ENCODE results near the gene NREP. TPM values are rescaled to one million over a fixed set of nuclear protein-coding genes. Genes with fewer than 3 reads are reported as not detected.
"Not testable (repeated sequence)": the region's sequence is repeated elsewhere in the genome, so short reads cannot be mapped to it uniquely, and the experiment has no call there.

The NREP gene
- total RNA-seq, 3 donors from 2014 or later, result 3.9 to 9.8 (median 9.1) TPM

GRCh38 chr5:111722140-111722539, 34.9 kb downstream of the NREP start:
- H3K9me3 ChIP-seq, result no peaks in the 10 kb centered on the region
- H3K4me1 ChIP-seq, result no peaks in the 10 kb centered on the region
- intact Hi-C loops (cut with DNase I; ENCODE audit: low total_unique reads), result no loop called here
- no peaks in the 10 kb centered on the region for H3K36me3 ChIP-seq
- DNase-seq (ENCODE audit: low spot score in 2 of 2), result no peak
- no peaks in the 10 kb centered on the region for H3K27me3 ChIP-seq
- TF ChIP-seq, protein P1, sequence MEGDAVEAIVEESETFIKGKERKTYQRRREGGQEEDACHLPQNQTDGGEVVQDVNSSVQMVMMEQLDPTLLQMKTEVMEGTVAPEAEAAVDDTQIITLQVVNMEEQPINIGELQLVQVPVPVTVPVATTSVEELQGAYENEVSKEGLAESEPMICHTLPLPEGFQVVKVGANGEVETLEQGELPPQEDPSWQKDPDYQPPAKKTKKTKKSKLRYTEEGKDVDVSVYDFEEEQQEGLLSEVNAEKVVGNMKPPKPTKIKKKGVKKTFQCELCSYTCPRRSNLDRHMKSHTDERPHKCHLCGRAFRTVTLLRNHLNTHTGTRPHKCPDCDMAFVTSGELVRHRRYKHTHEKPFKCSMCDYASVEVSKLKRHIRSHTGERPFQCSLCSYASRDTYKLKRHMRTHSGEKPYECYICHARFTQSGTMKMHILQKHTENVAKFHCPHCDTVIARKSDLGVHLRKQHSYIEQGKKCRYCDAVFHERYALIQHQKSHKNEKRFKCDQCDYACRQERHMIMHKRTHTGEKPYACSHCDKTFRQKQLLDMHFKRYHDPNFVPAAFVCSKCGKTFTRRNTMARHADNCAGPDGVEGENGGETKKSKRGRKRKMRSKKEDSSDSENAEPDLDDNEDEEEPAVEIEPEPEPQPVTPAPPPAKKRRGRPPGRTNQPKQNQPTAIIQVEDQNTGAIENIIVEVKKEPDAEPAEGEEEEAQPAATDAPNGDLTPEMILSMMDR (IDR thresholded peaks at IDR 0.05), result no peak
- no peak for TF ChIP-seq POLR2A (IDR thresholded peaks at IDR 0.05)
- no peak for TF ChIP-seq POLR2AphosphoS5 (IDR thresholded peaks at IDR 0.05)
- no peak overlapping the region for H3K27ac ChIP-seq
- H3K4me3 ChIP-seq, result no peak overlapping the region

- no peaks in the 10 kb centered on the region for H3K9me3 ChIP-seq
- no peak overlapping the region for H3K27ac ChIP-seq
- no peaks in the 10 kb centered on the region for H3K27me3 ChIP-seq
- no peak overlapping the region for H3K4me3 ChIP-seq
- intact Hi-C loops (cut with DNase I; ENCODE audit: low total_unique reads), result no loop called here
- TF ChIP-seq, protein P1 (IDR thresholded peaks at IDR 0.05), result no peak
- TF ChIP-seq POLR2AphosphoS5 (IDR thresholded peaks at IDR 0.05) (no peak), POLR2A (IDR thresholded peaks at IDR 0.05) (no peak)
- no peaks in the 10 kb centered on the region for H3K36me3 ChIP-seq
- H3K4me1 ChIP-seq, result no peaks in the 10 kb centered on the region
- DNase-seq (ENCODE audit: low spot score in 2 of 2), result no peak
Observed at GRCh38 chr5:111720333-111720890, 36.6 kb downstream of the NREP start.

GRCh38 chr5:111719773-111720172, 37.2 kb downstream of the NREP start:
- no peak overlapping the region for H3K4me3 ChIP-seq
- no peaks in the 10 kb centered on the region for H3K27me3 ChIP-seq
- H3K4me1 ChIP-seq, result no peaks in the 10 kb centered on the region
- intact Hi-C loops (cut with DNase I; ENCODE audit: low total_unique reads), result no loop called here
- no peak overlapping the region for H3K27ac ChIP-seq
- DNase-seq (ENCODE audit: low spot score in 2 of 2), result no peak
- no peak for TF ChIP-seq POLR2AphosphoS5 (IDR thresholded peaks at IDR 0.05)
- TF ChIP-seq, protein P1 (IDR thresholded peaks at IDR 0.05), result no peak
- no peak for TF ChIP-seq POLR2A (IDR thresholded peaks at IDR 0.05)
- no peaks in the 10 kb centered on the region for H3K9me3 ChIP-seq
- H3K36me3 ChIP-seq, result no peaks in the 10 kb centered on the region

GRCh38 chr5:111716789-111717188, 40.2 kb downstream of the NREP start:
- H3K27ac ChIP-seq; H3K9me3 ChIP-seq; intact Hi-C loops (cut with DNase I; ENCODE audit: low total_unique reads); H3K27me3 ChIP-seq; DNase-seq (ENCODE audit: low spot score in 2 of 2); H3K4me3 ChIP-seq; H3K4me1 ChIP-seq; H3K36me3 ChIP-seq: not testable (repeated sequence)

DNA sequence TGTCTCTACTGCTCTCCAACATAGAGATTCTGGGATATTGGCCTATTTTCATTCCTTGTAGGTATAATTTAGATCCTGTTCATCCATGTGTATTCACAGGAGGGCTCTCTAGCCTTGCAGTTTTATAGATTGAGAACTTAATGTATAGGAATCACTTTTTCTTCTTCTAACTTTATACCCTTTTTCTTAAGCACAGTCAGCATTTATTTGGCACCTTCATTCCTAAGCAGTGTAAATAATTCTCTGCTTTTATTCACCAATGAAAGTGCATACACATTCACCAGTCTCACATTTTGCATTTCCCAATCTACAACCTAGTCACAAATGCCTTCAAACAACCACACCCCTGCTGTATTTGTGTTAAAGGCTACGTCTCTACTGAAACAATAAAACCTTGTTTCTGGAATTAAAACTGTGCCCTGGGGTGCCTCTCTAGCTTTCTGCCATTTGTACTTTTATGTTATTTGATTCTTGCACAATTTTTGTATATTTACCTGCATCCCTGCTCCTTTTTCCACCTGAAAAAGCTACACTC, 49.3 kb downstream of the NREP start:
- no peak overlapping the region for H3K27ac ChIP-seq
- no peaks in the 10 kb centered on the region for H3K4me1 ChIP-seq
- H3K4me3 ChIP-seq, result no peak overlapping the region
- DNase-seq (ENCODE audit: low spot score in 2 of 2), result no peak
- H3K9me3 ChIP-seq, result no peaks in the 10 kb centered on the region
- no peaks in the 10 kb centered on the region for H3K36me3 ChIP-seq
- TF ChIP-seq, protein P1 (IDR thresholded peaks at IDR 0.05), result no peak
- no peak for TF ChIP-seq POLR2A (IDR thresholded peaks at IDR 0.05)
- intact Hi-C loops (cut with DNase I; ENCODE audit: low total_unique reads), result no loop called here
- no peaks in the 10 kb centered on the region for H3K27me3 ChIP-seq

DNA sequence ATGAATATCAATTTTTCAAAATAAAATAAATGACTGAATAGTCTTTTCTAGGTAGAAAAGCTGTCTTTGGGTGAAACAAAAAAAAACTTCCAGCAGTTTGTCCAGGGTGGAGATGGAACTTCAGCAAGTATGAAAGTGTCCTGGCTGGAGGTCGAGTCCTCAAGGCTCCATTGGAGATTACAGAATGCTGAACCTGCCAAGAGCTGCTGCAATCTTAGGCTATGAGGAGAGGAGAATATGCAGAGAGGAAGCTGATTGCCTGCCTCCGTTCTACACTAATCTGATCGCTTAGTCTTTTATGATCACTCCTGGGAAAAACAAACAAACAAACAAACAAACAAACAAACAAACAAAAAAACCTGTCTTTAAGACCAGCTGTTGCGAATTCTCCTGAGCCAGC, 50.6 kb downstream of the NREP start:
- H3K27ac ChIP-seq, result no peak overlapping the region
- H3K9me3 ChIP-seq, result no peaks in the 10 kb centered on the region
- H3K27me3 ChIP-seq, result no peaks in the 10 kb centered on the region
- no peak overlapping the region for H3K4me3 ChIP-seq
- DNase-seq (ENCODE audit: low spot score in 2 of 2), result no peak
- H3K36me3 ChIP-seq, result no peaks in the 10 kb centered on the region
- intact Hi-C loops (cut with DNase I; ENCODE audit: low total_unique reads), result no loop called here
- no peaks in the 10 kb centered on the region for H3K4me1 ChIP-seq
- TF ChIP-seq POLR2A (IDR thresholded peaks at IDR 0.05) (no peak), POLR2AphosphoS5 (IDR thresholded peaks at IDR 0.05) (no peak)
- TF ChIP-seq, protein P1 (IDR thresholded peaks at IDR 0.05), result no peak

All from breast epithelium (tissue), 4 donors.